ENCODE data around the gene FLT3LG.
A peak's percentile ranks its signal among the peaks of the same experiment; 100 is the strongest.
"Not testable (repeated sequence)": the region's sequence is repeated elsewhere in the genome, so short reads cannot be mapped to it uniquely, and the experiment has no call there.

FLT3LG gene

GRCh38 chr19:49440439-49441209, 33.4 kb upstream of the FLT3LG start:
- DNase-seq (ENCODE audit: low read depth in 2 of 2): no peak

- DNase-seq (ENCODE audit: low read depth in 2 of 2): no peak
These were observed 32.6 kb upstream of the FLT3LG start, which contains the start of gene SLC17A7 for GRCh38 chr19:49441210-49441959. TSS of gene SLC17A7 (minus strand) at chr19:49441527. CDS start at chr19:49441379, 148 bp downstream.

GRCh38 chr19:49441960-49442350, 32.1 kb upstream of the FLT3LG start:
- no peak for DNase-seq (ENCODE audit: low read depth in 2 of 2)

- DNase-seq (ENCODE audit: low read depth in 2 of 2): no peak
These were observed 31.7 kb upstream of the FLT3LG start for GRCh38 chr19:49442354-49442753.

- no peak for DNase-seq (ENCODE audit: low read depth in 2 of 2)
These were observed 31.1 kb upstream of the FLT3LG start for GRCh38 chr19:49442771-49443365.

GRCh38 chr19:49443366-49444099, 30.5 kb upstream of the FLT3LG start:
- DNase-seq (ENCODE audit: low read depth in 2 of 2): peak; percentile 83 to 89

- not testable (repeated sequence) for DNase-seq (ENCODE audit: low read depth in 2 of 2)
These were observed 29.8 kb upstream of the FLT3LG start for GRCh38 chr19:49444100-49444700.

- no peak for DNase-seq (ENCODE audit: low read depth in 2 of 2)
These were observed 28.0 kb upstream of the FLT3LG start for GRCh38 chr19:49445997-49446396.

GRCh38 chr19:49447485-49448431, 26.3 kb upstream of the FLT3LG start:
- DNase-seq (ENCODE audit: low read depth in 2 of 2): no peak

- no peak for DNase-seq (ENCODE audit: low read depth in 2 of 2)
These were observed 25.6 kb upstream of the FLT3LG start for GRCh38 chr19:49448432-49448786.

- DNase-seq (ENCODE audit: low read depth in 2 of 2): no peak
These were observed 23.6 kb upstream of the FLT3LG start for GRCh38 chr19:49450405-49450804.

- DNase-seq (ENCODE audit: low read depth in 2 of 2): peak; percentile 80 to 89
These were observed 22.4 kb upstream of the FLT3LG start, which contains the start of gene PIH1D1 for GRCh38 chr19:49451430-49452181. TSS of gene PIH1D1 (minus strand) at chr19:49451814. CDS start at chr19:49451574, 240 bp downstream.

- DNase-seq (ENCODE audit: low read depth in 2 of 2): peak; percentile 91 to 95
These were observed 20.8 kb upstream of the FLT3LG start, which contains the start of gene ALDH16A1 for GRCh38 chr19:49453013-49453756. TSS of gene ALDH16A1 (plus strand) at chr19:49453225. CDS start at chr19:49453332, 107 bp downstream.

GRCh38 chr19:49453757-49454240, 20.2 kb upstream of the FLT3LG start:
- no peak for DNase-seq (ENCODE audit: low read depth in 2 of 2)

GRCh38 chr19:49455773-49456172, 18.2 kb upstream of the FLT3LG start:
- no peak for DNase-seq (ENCODE audit: low read depth in 2 of 2)

GRCh38 chr19:49456326-49456725, 17.7 kb upstream of the FLT3LG start:
- DNase-seq (ENCODE audit: low read depth in 2 of 2): no peak

GRCh38 chr19:49458567-49458903, 15.5 kb upstream of the FLT3LG start:
- no peak for DNase-seq (ENCODE audit: low read depth in 2 of 2)

- DNase-seq (ENCODE audit: low read depth in 2 of 2): no peak
These were observed 14.6 kb upstream of the FLT3LG start for GRCh38 chr19:49459388-49459787.

GRCh38 chr19:49461130-49461529, 12.9 kb upstream of the FLT3LG start:
- DNase-seq (ENCODE audit: low read depth in 2 of 2): not testable (repeated sequence)

All from stimulated activated CD4-positive, alpha-beta T cell treated with anti-CD3 and anti-CD28 coated beads, Interleukin-1b, Interleukin-23, amount 100 ng/mL, for 1 hour (primary cell).